Neutrophil (primary cell): Measurements from ENCODE around the gene AMMECR1.

Experiments used
- H3K27ac ChIP-seq: fragments of 200-600 bp; sonication (generic); 2 replicates; pipeline ENCODE4 v1.5.1; 2016; ENCODE audit warnings: mild to moderate bottlenecking, moderate library complexity
- H3K27me3 ChIP-seq: fragments of 200-600 bp; sonication (generic); 2 replicates; pipeline ENCODE4 v1.6.0; 2016; ENCODE audit warnings: mild to moderate bottlenecking
- H3K36me3 ChIP-seq: fragments of 200-600 bp; sonication (generic); 2 replicates; pipeline ENCODE4 v1.5.1; 2017
- H3K4me1 ChIP-seq, 2 experiments: fragments of 200-600 bp in 1 of 2; sonication (generic) in 1 of 2; 1 replicate in 1 of 2; 2 replicates in 1 of 2; pipeline versions ENCODE4 v1.5.1 to v1.6.1; 2013 to 2016; ENCODE audit warnings: low read depth in 1 of 2, low read length in 1 of 2, mild to moderate bottlenecking in 1 of 2, moderate library complexity in 1 of 2; ENCODE audit not compliant: control insufficient read depth in 1 of 2, insufficient read depth in 1 of 2
- H3K4me3 ChIP-seq, 2 experiments: fragments of 200-600 bp in 1 of 2; sonication (generic) in 1 of 2; 1 replicate in 1 of 2; 2 replicates in 1 of 2; pipeline ENCODE4 v1.5.1; 2013 to 2016; ENCODE audit warnings: low read depth in 1 of 2, low read length in 1 of 2, mild to moderate bottlenecking in 1 of 2, moderate library complexity in 1 of 2
- H3K9me3 ChIP-seq: fragments of 200-600 bp; sonication (generic); 2 replicates; pipeline ENCODE4 v1.5.1; 2016
- CTCF ChIP-seq: fragments of 200-600 bp; sonication (generic); IDR thresholded peaks from 2 replicates; pipeline ENCODE4 v1.5.1; 2016; ENCODE audit warnings: antibody characterized with exemption

AMMECR1 gene

GRCh38 chrX:110252711-110253110 lies 65.2 kb downstream of the AMMECR1 start:
- Histone ChIP-seq H3K27me3 (no peaks in the 10 kb centered on the region), H3K36me3 (no peaks in the 10 kb centered on the region), H3K4me3 (no peak overlapping the region), H3K27ac (no peak overlapping the region), H3K4me1 (no peaks in the 10 kb centered on the region), H3K9me3 (no peaks in the 10 kb centered on the region)
- no peak for TF ChIP-seq CTCF

- H3K36me3 ChIP-seq: no peaks in the 10 kb centered on the region
- no peak for TF ChIP-seq CTCF
These were observed 65.9 kb downstream of the AMMECR1 start for GRCh38 chrX:110251961-110252360.

GRCh38 chrX:110251526-110251925 lies 66.4 kb downstream of the AMMECR1 start:
- no peak for TF ChIP-seq CTCF

More at GRCh38 chrX:110251961-110252360, 65.9 kb downstream of the AMMECR1 start:
- H3K27ac ChIP-seq: no peak overlapping the region
- no peaks in the 10 kb centered on the region for H3K9me3 ChIP-seq
- no peak overlapping the region for H3K4me3 ChIP-seq
- H3K27me3 ChIP-seq: no peaks in the 10 kb centered on the region
- no peaks in the 10 kb centered on the region for H3K4me1 ChIP-seq

GRCh38 chrX:110250847-110251246 lies 67.0 kb downstream of the AMMECR1 start:
- Histone ChIP-seq H3K9me3 (no peaks in the 10 kb centered on the region), H3K27me3 (no peaks in the 10 kb centered on the region), H3K4me1 (no peaks in the 10 kb centered on the region), H3K36me3 (no peaks in the 10 kb centered on the region), H3K27ac (no peak overlapping the region), H3K4me3 (no peak overlapping the region)
- no peak for TF ChIP-seq CTCF

More at GRCh38 chrX:110251526-110251925, 66.4 kb downstream of the AMMECR1 start:
- no peaks in the 10 kb centered on the region for H3K27me3 ChIP-seq
- no peaks in the 10 kb centered on the region for H3K9me3 ChIP-seq
- H3K4me3 ChIP-seq: no peak overlapping the region
- H3K36me3 ChIP-seq: no peaks in the 10 kb centered on the region
- no peaks in the 10 kb centered on the region for H3K4me1 ChIP-seq
- no peak overlapping the region for H3K27ac ChIP-seq

GRCh38 chrX:110248578-110248977 lies 69.3 kb downstream of the AMMECR1 start:
- H3K4me3 ChIP-seq: no peak overlapping the region
- no peak for TF ChIP-seq CTCF
- no peaks in the 10 kb centered on the region for H3K4me1 ChIP-seq
- no peaks in the 10 kb centered on the region for H3K9me3 ChIP-seq
- H3K27ac ChIP-seq: no peak overlapping the region
- no peaks in the 10 kb centered on the region for H3K36me3 ChIP-seq
- no peaks in the 10 kb centered on the region for H3K27me3 ChIP-seq

GRCh38 chrX:110245011-110245410 lies 72.9 kb downstream of the AMMECR1 start:
- TF ChIP-seq CTCF: no peak
- Histone ChIP-seq H3K27me3 (no peaks in the 10 kb centered on the region), H3K4me3 (no peak overlapping the region)

More at GRCh38 chrX:110245011-110245410, 72.9 kb downstream of the AMMECR1 start:
- Histone ChIP-seq H3K36me3 (no peaks in the 10 kb centered on the region), H3K4me1 (no peaks in the 10 kb centered on the region), H3K27ac (no peak overlapping the region), H3K9me3 (no peaks in the 10 kb centered on the region)
